HCT116 (cell line): Measurements from ENCODE around the gene LGI1. TPM values are rescaled to one million over a fixed set of nuclear protein-coding genes. Genes with fewer than 3 reads are reported as not detected.

Experiments used
- ATAC-seq: fragments of 200-7000 bp; cut with Tn5 transposase; 2 replicates; pipeline ENCODE4 v1.9.1; 2020; ENCODE audit warnings: mild to moderate bottlenecking, moderate library complexity
- BruUV-seq: library from RNA; stranded (reverse); fragments of 400-500 nt; replicated peaks from 2 replicates; lab custom pipeline; 2021; lab: Mats Ljungman, UMichigan
- CTCF ChIA-PET: fragments of 300-600 bp; sonication (Branson Sonifier 250); formaldehyde crosslinking; loops from one replicate; lab custom pipeline; 2021; ENCODE audit warnings: antibody characterized with exemption; lab: Charles Lee
- POLR2A ChIA-PET: fragments of 300-600, 350-600 bp; sonication (Branson Sonifier 250); formaldehyde crosslinking; loops from one replicate; lab custom pipeline; 2021; ENCODE audit warnings: antibody characterized with exemption; lab: Charles Lee
- RAD21 ChIA-PET, 2 experiments: fragments of 300-600 bp; sonication (Branson Sonifier 250); formaldehyde crosslinking; loops; one replicate each; lab custom pipeline; 2023; ENCODE audit warnings: low total read pairs in 2 of 2; ENCODE audit not compliant: uncharacterized antibody in 2 of 2, unreplicated experiment in 2 of 2, low non-redundant PET in 1 of 2; lab: Charles Lee
- DNase-seq: peaks from one replicate; pipeline ENCODE4 v3.0.0-alpha.2; 2010; ENCODE audit warnings: low read depth, low spot score
- H2AFZ ChIP-seq: fragments of 200-600 bp; shearing (Covaris generic), sonication (generic); 2 replicates; pipeline ENCODE4 v1.6.1; 2017; ENCODE audit warnings: low read depth, mixed run types, mixed read lengths, antibody characterized with exemption, low read length; ENCODE audit not compliant: poor library complexity, severe bottlenecking
- H3K27ac ChIP-seq: 2 replicates; pipeline ENCODE4 v1.5.1; 2012; ENCODE audit warnings: low read depth, low read length
- H3K27me3 ChIP-seq: fragments of 200-600 bp; sonication (generic); 2 replicates; pipeline ENCODE4 v1.6.1; 2016; ENCODE audit warnings: mixed run types, low read length, mixed read lengths; ENCODE audit not compliant: insufficient read depth
- H3K36me3 ChIP-seq, 2 experiments: fragments of 200-500 bp in 1 of 2; fragments of 200-600 bp in 1 of 2; sonication (Bioruptor generic) in 1 of 2; sonication (generic) in 1 of 2; 2 replicates each; pipeline versions ENCODE4 v1.5.1 to v1.6.1; 2014 to 2016; ENCODE audit warnings: low read length in 2 of 2, inconsistent platforms in 1 of 2, mixed read lengths in 1 of 2, mixed run types in 1 of 2; ENCODE audit not compliant: insufficient read depth in 2 of 2, control insufficient read depth in 1 of 2
- H3K4me1 ChIP-seq, 2 experiments: fragments of 200-600 bp in 1 of 2; sonication (generic) in 1 of 2; 2 replicates each; pipeline versions ENCODE4 v1.5.1 to v1.6.1; 2012 to 2017; ENCODE audit warnings: low read length in 2 of 2, inconsistent platforms in 1 of 2, mild to moderate bottlenecking in 1 of 2, mixed read lengths in 1 of 2, mixed run types in 1 of 2, moderate library complexity in 1 of 2; ENCODE audit not compliant: insufficient read depth in 2 of 2, control insufficient read depth in 1 of 2
- H3K4me2 ChIP-seq: fragments of 200-600 bp; sonication (generic); 2 replicates; pipeline ENCODE4 v1.6.1; 2017; ENCODE audit warnings: mixed run types, low read length, mixed read lengths
- H3K4me3 ChIP-seq, 2 experiments: fragments of 200-600 bp in 1 of 2; sonication (generic) in 1 of 2; replicated peaks in 1 of 2; 2 replicates each; pipeline ENCODE4 v1.5.1; 2011 to 2016; ENCODE audit warnings: low read length in 2 of 2, control low read depth in 1 of 2, low read depth in 1 of 2, mild to moderate bottlenecking in 1 of 2, mixed read lengths in 1 of 2, mixed run types in 1 of 2
- H3K79me2 ChIP-seq: fragments of 200-600 bp; sonication (generic); 2 replicates; pipeline ENCODE4 v1.6.1; 2017; ENCODE audit warnings: mild to moderate bottlenecking, mixed run types, low read length, moderate library complexity, mixed read lengths; ENCODE audit not compliant: insufficient read depth
- H3K9ac ChIP-seq: fragments of 200-600 bp; sonication (generic); 2 replicates; pipeline ENCODE4 v1.6.1; 2016; ENCODE audit warnings: low read length, mixed read lengths
- H3K9me2 ChIP-seq: fragments of 200-600 bp; sonication (generic), shearing (Covaris generic); 2 replicates; pipeline ENCODE4 v1.6.1; 2017; ENCODE audit warnings: mixed run types, mild to moderate bottlenecking, moderate library complexity; ENCODE audit not compliant: insufficient read depth
- H3K9me3 ChIP-seq, 2 experiments: fragments of 200-500 bp in 1 of 2; fragments of 200-600 bp in 1 of 2; sonication (Bioruptor generic) in 1 of 2; sonication (generic) in 1 of 2; 2 replicates each; pipeline ENCODE4 v1.6.1; 2014 to 2017; ENCODE audit warnings: low read length in 2 of 2, mixed read lengths in 2 of 2, inconsistent platforms in 1 of 2, low read depth in 1 of 2, mild to moderate bottlenecking in 1 of 2, mixed run types in 1 of 2, moderate library complexity in 1 of 2; ENCODE audit not compliant: control insufficient read depth in 1 of 2, insufficient read depth in 1 of 2
- H4K20me1 ChIP-seq: fragments of 200-600 bp; sonication (generic), shearing (Covaris generic); 2 replicates; pipeline ENCODE4 v1.6.1; 2017; ENCODE audit warnings: mixed run types, mild to moderate bottlenecking, moderate library complexity; ENCODE audit not compliant: insufficient read depth
- CBX3 ChIP-seq: IDR thresholded peaks from 2 replicates; pipeline ENCODE4 v1.6.1; 2012; ENCODE audit warnings: low read depth
- CEBPB ChIP-seq: IDR thresholded peaks from 2 replicates; pipeline ENCODE4 v1.6.1; 2012; ENCODE audit warnings: low read depth
- EGR1 ChIP-seq: IDR thresholded peaks from 2 replicates; pipeline ENCODE4 v1.6.1; 2012; ENCODE audit warnings: low read depth
- ELF1 ChIP-seq: IDR thresholded peaks from 2 replicates; pipeline ENCODE4 v1.6.1; 2012; ENCODE audit warnings: low read depth, borderline replicate concordance
- EZH2 ChIP-seq: fragments of 200-600 bp; sonication (generic); IDR thresholded peaks from 2 replicates; pipeline ENCODE4 v1.6.1; 2017; ENCODE audit warnings: antibody characterized with exemption, mixed run types
- JUND ChIP-seq: IDR thresholded peaks from 2 replicates; pipeline ENCODE4 v1.6.1; 2012
- POLR2AphosphoS5 ChIP-seq: IDR thresholded peaks from 2 replicates; pipeline ENCODE4 v1.6.1; 2011; ENCODE audit warnings: mild to moderate bottlenecking, low read depth, low read length, moderate library complexity
- RAD21 ChIP-seq: IDR thresholded peaks from 2 replicates; pipeline ENCODE4 v1.6.1; 2012; ENCODE audit warnings: low read depth, mild to moderate bottlenecking
- SIN3A ChIP-seq: IDR thresholded peaks from 2 replicates; pipeline ENCODE4 v1.6.1; 2012; ENCODE audit warnings: low read depth
- SP1 ChIP-seq: IDR thresholded peaks from 2 replicates; pipeline ENCODE4 v1.6.1; 2012; ENCODE audit warnings: low read depth
- SRF ChIP-seq: IDR thresholded peaks from 2 replicates; pipeline ENCODE4 v1.6.1; 2012; ENCODE audit warnings: low read depth
- TCF7L2 ChIP-seq: IDR thresholded peaks from 2 replicates; pipeline ENCODE4 v1.7.0; 2011; ENCODE audit warnings: borderline replicate concordance, inconsistent platforms; ENCODE audit not compliant: insufficient read depth, insufficient read length; ENCODE audit errors: extremely low read depth
- YY1 ChIP-seq: IDR thresholded peaks from 2 replicates; pipeline ENCODE4 v1.6.1; 2011; ENCODE audit warnings: low read length, low read depth, moderate library complexity, mild to moderate bottlenecking; ENCODE audit not compliant: insufficient replicate concordance; ENCODE audit errors: extremely low read depth
- ZFX ChIP-seq: fragments of 450-650 bp; IDR thresholded peaks from 2 replicates; pipeline ENCODE4 v1.6.1; 2017
- intact Hi-C: fragments of 100-400 bp; cut with micrococcal nuclease; formaldehyde crosslinking; loops from 2 replicates; pipeline ENCODE4 v1.10.0; 2022
- total RNA-seq: library from RNA; stranded (reverse); gene quantifications from one replicate; pipeline ENCODE4 v1.2.1, GENCODE V29; 2021; ENCODE audit not compliant: unreplicated experiment
- TF ChIP-seq, protein P1 (sequence below): IDR thresholded peaks from 2 replicates; pipeline ENCODE4 v1.6.1; 2012
- TF ChIP-seq, protein P2 (sequence below): IDR thresholded peaks from 2 replicates; pipeline ENCODE4 v1.6.1; 2012
- TF ChIP-seq, protein P3 (sequence below): IDR thresholded peaks from 2 replicates; pipeline ENCODE4 v1.6.1; 2012; ENCODE audit warnings: low read depth

Gene LGI1
- total RNA-seq, 1 experiment from 2014 or later = not detected

DNA sequence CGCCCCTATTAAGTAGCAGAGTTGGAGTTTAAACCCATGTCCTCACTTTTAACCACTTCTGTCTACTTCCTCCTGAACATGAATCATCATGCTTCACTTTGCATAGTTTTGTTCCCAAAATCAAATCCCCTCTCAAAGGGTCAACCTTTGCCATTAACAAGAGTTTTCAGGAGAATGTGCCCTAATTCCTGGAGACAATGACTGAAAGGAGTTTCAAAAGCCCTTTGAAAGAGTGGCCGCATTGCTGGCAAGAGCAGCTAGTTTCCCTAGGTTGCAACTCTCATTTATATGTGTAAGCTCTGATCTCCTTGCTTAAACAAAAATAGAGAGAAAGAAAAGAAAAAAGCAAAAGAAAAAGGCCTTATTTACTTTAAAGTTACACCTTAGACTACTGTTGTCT is 9.2 kb downstream of the LGI1 start:
- H3K9ac ChIP-seq = no peak overlapping the region
- H3K4me1 ChIP-seq = no peaks in the 10 kb centered on the region
- no peaks in the 10 kb centered on the region for H3K36me3 ChIP-seq
- no peak overlapping the region for H2AFZ ChIP-seq
- H3K4me3 ChIP-seq = no peak overlapping the region
- no peaks in the 10 kb centered on the region for H3K9me3 ChIP-seq
- H3K27me3 ChIP-seq = no peaks in the 10 kb centered on the region
- intact Hi-C loops = no loop called here
- POLR2A ChIA-PET = no interaction called here
- no peak overlapping the region for H3K4me2 ChIP-seq
- DNase-seq = no peak
- BruUV-seq = no TSS peak
- H3K9me2 ChIP-seq = no peaks in the 10 kb centered on the region; the same call in 1 of the 2 replicates
- CTCF ChIA-PET = interaction anchor here (1.8 kb wide), 1 partner anchor 21 kb away, joined by 9 read pairs; no protein-coding TSS in a partner anchor
- H3K79me2 ChIP-seq = no peaks in the 10 kb centered on the region
- H3K27ac ChIP-seq = no peak overlapping the region
- TF ChIP-seq ELF1 (no peak), JUND (no peak), CEBPB (no peak)
- TF ChIP-seq, protein P1, sequence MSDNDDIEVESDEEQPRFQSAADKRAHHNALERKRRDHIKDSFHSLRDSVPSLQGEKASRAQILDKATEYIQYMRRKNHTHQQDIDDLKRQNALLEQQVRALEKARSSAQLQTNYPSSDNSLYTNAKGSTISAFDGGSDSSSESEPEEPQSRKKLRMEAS = no peak
- TF ChIP-seq, protein P2, sequence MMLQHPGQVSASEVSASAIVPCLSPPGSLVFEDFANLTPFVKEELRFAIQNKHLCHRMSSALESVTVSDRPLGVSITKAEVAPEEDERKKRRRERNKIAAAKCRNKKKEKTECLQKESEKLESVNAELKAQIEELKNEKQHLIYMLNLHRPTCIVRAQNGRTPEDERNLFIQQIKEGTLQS = no peak
- TF ChIP-seq, all 23 proteins: peak for 0
- RAD21 ChIA-PET = no interaction called here
- H4K20me1 ChIP-seq = no peaks in the 10 kb centered on the region
- ATAC-seq = no peak

DNA sequence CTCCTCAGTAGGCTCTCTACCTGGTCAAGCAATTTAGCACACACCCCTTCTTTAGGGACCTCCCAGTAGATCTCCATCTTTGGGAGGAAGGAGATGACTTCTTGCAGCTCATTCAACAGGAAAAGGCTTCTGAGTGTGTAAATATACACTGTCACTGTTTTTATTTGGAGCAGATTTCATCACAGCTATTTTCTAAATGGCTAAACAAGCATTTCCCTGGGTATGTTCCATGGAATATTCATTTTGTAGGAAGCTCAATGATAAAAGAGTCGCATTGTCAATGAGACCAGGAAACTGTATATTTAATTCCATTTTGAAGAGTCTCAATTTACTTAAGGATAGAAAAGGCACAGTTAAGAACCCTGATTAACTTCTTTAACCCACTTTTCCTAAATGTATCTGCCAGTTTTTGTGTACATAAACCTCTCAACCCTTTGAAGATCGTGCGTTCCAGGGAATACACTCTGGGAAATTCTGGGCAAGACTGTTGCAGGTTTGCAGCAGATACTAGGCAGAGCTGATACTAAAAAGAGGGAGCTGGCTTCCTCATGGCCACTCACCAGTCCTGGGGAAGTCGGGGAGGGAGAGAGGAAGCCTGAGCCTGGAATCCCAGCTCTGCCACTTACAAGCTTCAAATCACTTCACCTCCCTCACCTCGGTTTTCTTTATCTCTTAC is 10.1 kb downstream of the LGI1 start:
- no peaks in the 10 kb centered on the region for H3K27me3 ChIP-seq
- H3K27ac ChIP-seq = no peak overlapping the region
- H3K4me3 ChIP-seq = no peak overlapping the region
- no peaks in the 10 kb centered on the region for H3K36me3 ChIP-seq
- H3K9me3 ChIP-seq = no peaks in the 10 kb centered on the region
- ATAC-seq (no peak), DNase-seq (no peak)
- H3K4me2 ChIP-seq = no peak overlapping the region
- RAD21 ChIA-PET = no interaction called here
- BruUV-seq = no TSS peak
- intact Hi-C loops = no loop called here
- no peak overlapping the region for H3K9ac ChIP-seq
- POLR2A ChIA-PET = no interaction called here
- no peaks in the 10 kb centered on the region for H4K20me1 ChIP-seq
- H3K79me2 ChIP-seq = no peaks in the 10 kb centered on the region
- CTCF ChIA-PET = interaction anchor here (1.8 kb wide), 1 partner anchor 22 kb away, joined by 9 read pairs; no protein-coding TSS in a partner anchor
- no peaks in the 10 kb centered on the region for H3K4me1 ChIP-seq
- no peaks in the 10 kb centered on the region; the same call in 1 of the 2 replicates for H3K9me2 ChIP-seq
- H2AFZ ChIP-seq = no peak overlapping the region
- TF ChIP-seq SIN3A (no peak), YY1 (no peak), SRF (no peak), ELF1 (no peak), ZFX (no peak), EZH2 (no peak), CEBPB (no peak), SP1 (no peak), POLR2AphosphoS5 (no peak), RAD21 (no peak), TCF7L2 (no peak), CBX3 (no peak), EGR1 (no peak)
- TF ChIP-seq, protein P2 = no peak
- TF ChIP-seq, protein P3, sequence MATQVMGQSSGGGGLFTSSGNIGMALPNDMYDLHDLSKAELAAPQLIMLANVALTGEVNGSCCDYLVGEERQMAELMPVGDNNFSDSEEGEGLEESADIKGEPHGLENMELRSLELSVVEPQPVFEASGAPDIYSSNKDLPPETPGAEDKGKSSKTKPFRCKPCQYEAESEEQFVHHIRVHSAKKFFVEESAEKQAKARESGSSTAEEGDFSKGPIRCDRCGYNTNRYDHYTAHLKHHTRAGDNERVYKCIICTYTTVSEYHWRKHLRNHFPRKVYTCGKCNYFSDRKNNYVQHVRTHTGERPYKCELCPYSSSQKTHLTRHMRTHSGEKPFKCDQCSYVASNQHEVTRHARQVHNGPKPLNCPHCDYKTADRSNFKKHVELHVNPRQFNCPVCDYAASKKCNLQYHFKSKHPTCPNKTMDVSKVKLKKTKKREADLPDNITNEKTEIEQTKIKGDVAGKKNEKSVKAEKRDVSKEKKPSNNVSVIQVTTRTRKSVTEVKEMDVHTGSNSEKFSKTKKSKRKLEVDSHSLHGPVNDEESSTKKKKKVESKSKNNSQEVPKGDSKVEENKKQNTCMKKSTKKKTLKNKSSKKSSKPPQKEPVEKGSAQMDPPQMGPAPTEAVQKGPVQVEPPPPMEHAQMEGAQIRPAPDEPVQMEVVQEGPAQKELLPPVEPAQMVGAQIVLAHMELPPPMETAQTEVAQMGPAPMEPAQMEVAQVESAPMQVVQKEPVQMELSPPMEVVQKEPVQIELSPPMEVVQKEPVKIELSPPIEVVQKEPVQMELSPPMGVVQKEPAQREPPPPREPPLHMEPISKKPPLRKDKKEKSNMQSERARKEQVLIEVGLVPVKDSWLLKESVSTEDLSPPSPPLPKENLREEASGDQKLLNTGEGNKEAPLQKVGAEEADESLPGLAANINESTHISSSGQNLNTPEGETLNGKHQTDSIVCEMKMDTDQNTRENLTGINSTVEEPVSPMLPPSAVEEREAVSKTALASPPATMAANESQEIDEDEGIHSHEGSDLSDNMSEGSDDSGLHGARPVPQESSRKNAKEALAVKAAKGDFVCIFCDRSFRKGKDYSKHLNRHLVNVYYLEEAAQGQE = no peak
